Activated CD4-positive, alpha-beta memory T cell treated with anti-CD3 and anti-CD28 coated beads for 36 hours (primary cell): ENCODE results near the gene TTC7B. TPM values are rescaled to one million over a fixed set of nuclear protein-coding genes. Genes with fewer than 3 reads are reported as not detected.
"Not testable (repeated sequence)": the region's sequence is repeated elsewhere in the genome, so short reads cannot be mapped to it uniquely, and the experiment has no call there.

ENCODE experiments used
- CTCF ChIA-PET: fragments of 350-600 bp; sonication (Branson Sonifier 250); formaldehyde crosslinking; loops from one replicate; lab custom pipeline; 2021; ENCODE audit warnings: antibody characterized with exemption, inconsistent platforms; lab: Charles Lee
- POLR2A ChIA-PET: fragments of 350-600 bp; sonication (Branson Sonifier 250); formaldehyde crosslinking; loops from one replicate; lab custom pipeline; 2021; ENCODE audit warnings: antibody characterized with exemption; lab: Charles Lee
- DNase-seq: peaks from one replicate; pipeline ENCODE4 v3.0.0-alpha.2; 2020
- H3K27ac Mint-ChIP-seq: one replicate; pipeline ENCODE4 v1.8.0; 2021; ENCODE audit warnings: mixed read lengths
- H3K27me3 Mint-ChIP-seq: one replicate; pipeline ENCODE4 v1.8.0; 2021; ENCODE audit warnings: mixed read lengths
- H3K36me3 Mint-ChIP-seq: one replicate; pipeline ENCODE4 v1.8.0; 2021; ENCODE audit warnings: mixed read lengths
- H3K4me1 Mint-ChIP-seq: one replicate; pipeline ENCODE4 v1.8.0; 2021; ENCODE audit warnings: low read depth, mixed read lengths
- H3K4me3 Mint-ChIP-seq: one replicate; pipeline ENCODE4 v1.8.0; 2021; ENCODE audit warnings: mild to moderate bottlenecking, mixed read lengths
- H3K9me3 Mint-ChIP-seq: one replicate; pipeline ENCODE4 v1.8.0; 2021; ENCODE audit warnings: mixed read lengths
- intact Hi-C: fragments of 100-400 bp; cut with micrococcal nuclease; formaldehyde crosslinking; loops from one replicate; pipeline ENCODE4 v1.15.1; 2023
- total RNA-seq, 2 experiments: library from RNA; stranded (reverse); gene quantifications; one replicate each; pipeline ENCODE4 v1.2.3, GENCODE V29; 2021

The TTC7B gene
- total RNA-seq = 10 to 100 TPM in 1 of 2 experiments, 1 to 10 TPM in 1; 9.3 to 12.4 TPM

DNA sequence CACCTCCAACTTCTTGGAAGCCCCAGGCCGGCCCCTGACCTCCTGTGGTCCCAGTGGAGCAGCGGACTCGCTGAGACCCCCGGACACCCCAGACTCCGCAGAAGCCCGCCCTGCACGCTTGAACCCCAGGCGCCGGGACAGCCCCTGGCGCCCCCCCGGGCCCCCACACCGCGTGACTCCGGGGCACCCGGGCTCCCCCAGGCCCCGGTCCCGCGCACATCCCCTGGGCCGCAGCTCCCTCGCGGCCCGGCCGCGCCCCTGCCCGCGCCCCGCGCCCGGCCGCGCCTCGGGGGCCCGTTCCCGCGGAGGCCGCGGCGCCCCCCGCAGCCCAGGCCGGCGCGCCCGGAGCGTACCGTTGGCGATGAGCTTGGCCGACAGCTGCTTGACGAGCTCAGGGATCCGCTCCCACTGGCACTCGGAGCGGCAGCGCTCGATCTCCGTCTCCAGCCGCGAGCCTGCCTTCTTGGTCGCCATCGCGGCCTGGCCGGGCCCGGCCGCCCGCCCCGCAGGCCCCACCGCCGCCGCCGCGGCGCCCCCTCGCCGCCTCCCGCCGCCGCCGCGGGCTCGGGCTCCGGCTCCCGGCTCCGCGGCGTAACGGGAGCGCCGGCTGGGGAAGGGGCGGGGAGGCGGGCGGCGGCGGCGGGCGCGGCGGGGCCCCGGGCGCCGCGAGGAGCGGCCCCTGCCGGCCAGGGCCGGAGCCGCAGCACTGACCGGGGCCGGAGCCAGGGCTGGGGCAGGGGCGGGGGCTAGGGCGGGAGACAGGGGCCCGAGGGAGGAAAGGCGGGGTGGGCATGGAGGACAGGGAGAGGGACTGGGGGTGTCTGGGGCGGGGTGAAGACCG, at the start of gene TTC7B:
Gene TTC7B (minus strand): TSS at position 609 of the 841 bp plus-strand sequence. CDS start 135 bp downstream, at position 474.
- CTCF ChIA-PET = interaction anchor here (0.8 kb wide), 2 partner anchors 20 to 58 kb away, joined by 3 to 5 read pairs; no protein-coding TSS in a partner anchor
- POLR2A ChIA-PET = no interaction called here
- peaks cover 13% of the 10 kb centered on the region for H3K4me1 Mint-ChIP-seq
- peak within 1 kb of the TSS; percentile 72 for H3K4me3 Mint-ChIP-seq
- H3K27me3 Mint-ChIP-seq = peaks cover 4% of the 10 kb centered on the region
- no peaks in the 10 kb centered on the region for H3K36me3 Mint-ChIP-seq
- no peak within 1 kb of the TSS for H3K27ac Mint-ChIP-seq
- intact Hi-C loops = no loop called here
- no peaks in the 10 kb centered on the region for H3K9me3 Mint-ChIP-seq
- peak; percentile 40 for DNase-seq

DNA sequence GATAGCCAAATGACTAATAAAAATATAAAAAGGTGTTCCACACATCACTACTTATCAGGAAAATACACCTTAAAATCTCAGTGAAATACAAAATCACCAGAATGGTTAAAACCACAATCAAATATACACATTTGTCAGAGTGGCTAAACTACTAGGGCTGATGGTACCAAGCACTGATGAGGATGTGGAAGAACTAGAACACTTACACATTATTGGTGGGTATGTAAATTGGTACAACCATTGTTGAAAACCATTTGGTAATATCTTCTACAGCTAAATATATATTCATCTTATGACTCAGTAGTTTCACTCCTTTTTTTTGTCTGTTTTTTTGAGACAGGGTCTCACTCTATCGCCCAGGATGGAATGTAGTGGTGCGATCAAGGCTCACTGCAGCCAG, 48.5 kb upstream of the TTC7B start:
- H3K4me1 Mint-ChIP-seq = no peaks in the 10 kb centered on the region
- ChIA-PET POLR2A (no interaction called here), CTCF (no interaction called here)
- peaks cover 8% of the 10 kb centered on the region for H3K36me3 Mint-ChIP-seq
- no peak for DNase-seq
- intact Hi-C loops = no loop called here
- no peak overlapping the region for H3K27ac Mint-ChIP-seq
- H3K9me3 Mint-ChIP-seq = no peaks in the 10 kb centered on the region
- H3K27me3 Mint-ChIP-seq = no peaks in the 10 kb centered on the region
- H3K4me3 Mint-ChIP-seq = no peak overlapping the region

- intact Hi-C loops = no loop called here
- POLR2A ChIA-PET = no interaction called here
- peaks cover 2% of the 10 kb centered on the region for H3K36me3 Mint-ChIP-seq
- H3K4me1 Mint-ChIP-seq = peaks cover 2% of the 10 kb centered on the region
- CTCF ChIA-PET = interaction anchor here (1.0 kb wide), 1 partner anchor 99 kb away, joined by 3 read pairs; no protein-coding TSS in a partner anchor
- H3K27me3 Mint-ChIP-seq = no peaks in the 10 kb centered on the region
- no peak overlapping the region for H3K27ac Mint-ChIP-seq
- no peak for DNase-seq
- H3K4me3 Mint-ChIP-seq = no peak overlapping the region
- H3K9me3 Mint-ChIP-seq = no peaks in the 10 kb centered on the region
Observed at GRCh38 chr14:90858511-90858910, 42.3 kb upstream of the TTC7B start.

DNA sequence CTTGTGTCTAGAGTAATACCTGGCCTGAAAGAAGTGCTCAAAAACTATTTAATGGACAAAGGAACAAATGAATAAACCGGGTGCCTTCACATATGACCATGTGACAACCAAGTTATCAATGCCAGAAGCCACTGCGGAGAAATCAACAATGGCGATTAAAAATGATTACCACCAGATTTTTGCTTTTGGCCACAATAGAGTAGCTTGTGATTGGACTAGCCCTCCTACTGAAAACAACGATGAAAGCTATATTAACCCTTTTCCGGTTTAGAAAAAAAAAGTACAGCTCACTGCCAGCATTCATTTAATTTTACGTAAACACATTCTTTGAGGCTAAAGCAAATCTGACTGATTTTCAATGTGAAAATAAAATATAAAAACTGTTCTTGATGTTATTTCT, 41.6 kb upstream of the TTC7B start:
- ChIA-PET POLR2A (no interaction called here), CTCF (no interaction called here)
- intact Hi-C loops = no loop called here
- Mint-ChIP-seq H3K36me3 (peaks cover 2% of the 10 kb centered on the region), H3K4me1 (peaks cover 7% of the 10 kb centered on the region), H3K27ac (no peak overlapping the region), H3K4me3 (no peak overlapping the region), H3K27me3 (no peaks in the 10 kb centered on the region), H3K9me3 (no peaks in the 10 kb centered on the region)
- DNase-seq = no peak

DNA sequence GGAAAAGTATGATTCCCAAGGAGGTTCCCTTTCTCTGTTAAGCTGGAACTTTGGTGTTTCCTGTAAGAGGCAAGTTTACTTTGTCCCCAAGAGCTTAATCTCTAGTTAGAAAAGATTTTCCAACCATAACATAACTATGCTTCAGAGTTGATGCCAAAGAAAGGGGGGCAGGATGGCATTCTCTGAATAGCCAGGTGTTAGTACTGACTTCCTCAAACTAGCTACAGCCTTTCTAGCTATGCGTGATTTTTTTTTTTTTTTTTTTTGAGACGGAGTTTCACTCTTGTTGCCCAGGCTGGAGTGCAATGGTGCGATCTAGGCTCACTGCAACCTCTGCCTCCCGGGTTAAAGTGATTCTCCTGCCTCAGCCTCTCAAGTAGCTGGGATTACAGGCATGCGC, 39.9 kb upstream of the TTC7B start:
- intact Hi-C loops, POLR2A ChIA-PET, H3K4me3 Mint-ChIP-seq, H3K4me1 Mint-ChIP-seq, DNase-seq, H3K36me3 Mint-ChIP-seq, H3K9me3 Mint-ChIP-seq, CTCF ChIA-PET, H3K27me3 Mint-ChIP-seq, H3K27ac Mint-ChIP-seq: not testable (repeated sequence)

DNA sequence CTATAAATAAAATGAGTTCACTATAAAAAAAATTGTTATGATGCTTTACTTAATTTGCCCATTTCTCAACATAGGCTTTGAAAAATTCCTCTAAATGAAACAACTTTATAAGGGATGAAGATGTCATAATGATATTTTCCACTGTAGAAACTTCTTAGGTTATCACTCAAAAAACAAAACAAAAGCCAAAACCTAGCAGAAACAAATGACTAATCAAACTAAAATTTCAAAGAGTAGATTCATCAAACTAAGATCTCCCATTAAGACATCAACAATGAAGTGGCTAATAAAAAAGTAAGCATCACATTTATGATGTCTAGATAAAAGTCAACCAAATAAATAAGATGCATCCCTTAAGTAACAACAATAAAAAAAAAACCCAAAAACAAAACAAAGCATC, 36.9 kb upstream of the TTC7B start:
- no peaks in the 10 kb centered on the region for H3K9me3 Mint-ChIP-seq
- no peak overlapping the region for H3K4me3 Mint-ChIP-seq
- no peak for DNase-seq
- no peak overlapping the region for H3K27ac Mint-ChIP-seq
- H3K27me3 Mint-ChIP-seq = no peaks in the 10 kb centered on the region
- no peaks in the 10 kb centered on the region for H3K36me3 Mint-ChIP-seq
- ChIA-PET CTCF (interaction anchor here (0.5 kb wide), 2 partner anchors 787 to 1439 kb away, joined by 3 read pairs; no protein-coding TSS in a partner anchor), POLR2A (no interaction called here)
- peaks cover 5% of the 10 kb centered on the region for H3K4me1 Mint-ChIP-seq
- intact Hi-C loops = no loop called here

GRCh38 chr14:90851327-90852036, 35.3 kb upstream of the TTC7B start:
- ChIA-PET CTCF (no interaction called here), POLR2A (no interaction called here)
- Mint-ChIP-seq H3K36me3 (no peaks in the 10 kb centered on the region), H3K27ac (no peak overlapping the region), H3K4me3 (no peak overlapping the region), H3K9me3 (no peaks in the 10 kb centered on the region), H3K4me1 (peaks cover 5% of the 10 kb centered on the region), H3K27me3 (no peaks in the 10 kb centered on the region)
- intact Hi-C loops = no loop called here
- DNase-seq = no peak

GRCh38 chr14:90850487-90850886, 34.3 kb upstream of the TTC7B start:
- ChIA-PET POLR2A (no interaction called here), CTCF (no interaction called here)
- H3K27ac Mint-ChIP-seq = no peak overlapping the region
- DNase-seq = no peak
- H3K36me3 Mint-ChIP-seq = no peaks in the 10 kb centered on the region
- no peaks in the 10 kb centered on the region for H3K9me3 Mint-ChIP-seq
- no peak overlapping the region for H3K4me3 Mint-ChIP-seq
- peaks cover 5% of the 10 kb centered on the region for H3K4me1 Mint-ChIP-seq
- intact Hi-C loops = no loop called here
- H3K27me3 Mint-ChIP-seq = no peaks in the 10 kb centered on the region

GRCh38 chr14:90849787-90850444, 33.7 kb upstream of the TTC7B start:
- POLR2A ChIA-PET = no interaction called here
- H3K27ac Mint-ChIP-seq = no peak overlapping the region
- peaks cover 5% of the 10 kb centered on the region for H3K4me1 Mint-ChIP-seq
- CTCF ChIA-PET = no interaction called here
- no peak for DNase-seq
- no peaks in the 10 kb centered on the region for H3K9me3 Mint-ChIP-seq
- intact Hi-C loops = no loop called here
- H3K36me3 Mint-ChIP-seq = no peaks in the 10 kb centered on the region
- no peaks in the 10 kb centered on the region for H3K27me3 Mint-ChIP-seq
- H3K4me3 Mint-ChIP-seq = no peak overlapping the region

GRCh38 chr14:90848944-90849731, 32.9 kb upstream of the TTC7B start:
- DNase-seq = no peak
- no peaks in the 10 kb centered on the region for H3K27me3 Mint-ChIP-seq
- CTCF ChIA-PET = no interaction called here
- H3K9me3 Mint-ChIP-seq = no peaks in the 10 kb centered on the region
- H3K27ac Mint-ChIP-seq = no peak overlapping the region
- no peak overlapping the region for H3K4me3 Mint-ChIP-seq
- intact Hi-C loops = no loop called here
- peaks cover 5% of the 10 kb centered on the region for H3K4me1 Mint-ChIP-seq
- no peaks in the 10 kb centered on the region for H3K36me3 Mint-ChIP-seq
- POLR2A ChIA-PET = no interaction called here

DNA sequence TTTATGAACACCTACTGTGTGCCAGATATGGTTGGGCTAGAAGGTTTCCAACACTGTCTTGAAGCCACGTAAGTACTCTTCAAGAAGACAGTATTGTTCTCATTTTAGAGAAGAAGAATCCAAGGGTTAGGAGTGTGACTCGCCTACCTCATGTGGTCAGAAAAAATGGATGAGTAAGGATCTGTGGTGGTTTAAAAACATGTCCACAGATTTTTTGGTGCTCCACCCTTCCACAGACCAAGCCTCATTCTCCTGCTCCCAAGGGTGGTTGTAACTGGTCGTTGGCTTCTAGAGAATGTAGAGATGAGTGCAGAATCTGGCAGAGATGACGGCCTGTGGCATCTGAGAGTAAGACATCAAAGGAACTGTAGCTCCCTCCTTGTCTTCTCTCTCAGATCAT, 30.3 kb upstream of the TTC7B start:
- no peaks in the 10 kb centered on the region for H3K9me3 Mint-ChIP-seq
- H3K4me1 Mint-ChIP-seq = no peaks in the 10 kb centered on the region
- no peak for DNase-seq
- no peak overlapping the region for H3K4me3 Mint-ChIP-seq
- POLR2A ChIA-PET = no interaction called here
- intact Hi-C loops = no loop called here
- CTCF ChIA-PET = no interaction called here
- H3K36me3 Mint-ChIP-seq = no peaks in the 10 kb centered on the region
- H3K27ac Mint-ChIP-seq = no peak overlapping the region
- H3K27me3 Mint-ChIP-seq = no peaks in the 10 kb centered on the region

DNA sequence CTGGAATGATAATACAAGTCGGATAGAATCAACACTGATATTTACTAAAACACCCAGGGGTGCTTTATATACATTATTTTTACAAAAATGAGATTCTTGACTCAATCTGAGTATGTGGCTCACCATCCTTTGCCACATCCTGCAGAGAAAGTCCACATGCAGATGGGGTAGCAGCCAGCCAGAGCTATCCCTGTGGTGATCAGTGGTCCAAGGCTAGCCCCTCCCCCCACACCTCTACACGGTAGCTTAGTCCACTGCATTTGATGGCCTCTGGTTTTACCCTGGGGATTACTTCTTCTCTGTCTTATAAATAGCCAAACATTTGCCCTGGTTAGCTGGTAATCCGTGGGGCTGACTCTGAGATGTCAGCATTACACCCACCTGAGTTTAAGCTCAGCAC, 28.1 kb upstream of the TTC7B start:
- CTCF ChIA-PET = no interaction called here

More for the DNA sequence above, 28.1 kb upstream of the TTC7B start:
- DNase-seq = no peak
- no peaks in the 10 kb centered on the region for H3K27me3 Mint-ChIP-seq
- H3K36me3 Mint-ChIP-seq = no peaks in the 10 kb centered on the region
- intact Hi-C loops = no loop called here
- no peak overlapping the region for H3K27ac Mint-ChIP-seq
- POLR2A ChIA-PET = no interaction called here
- no peaks in the 10 kb centered on the region for H3K4me1 Mint-ChIP-seq
- no peaks in the 10 kb centered on the region for H3K9me3 Mint-ChIP-seq
- H3K4me3 Mint-ChIP-seq = no peak overlapping the region
